MM.1S (cell line): Measurements from ENCODE around the gene C13orf42.

Source experiments
- EZH2 ChIP-seq: fragments of 300-600 bp; sonication (generic); optimal IDR thresholded peaks from 2 replicates; pipeline ENCODE3; 2017; ENCODE audit warnings: low read depth, mild to moderate bottlenecking, antibody characterized with exemption, low read length, mixed read lengths
- EZH2phosphoT487 ChIP-seq: fragments of 300-600 bp; sonication (generic); IDR thresholded peaks from 2 replicates; pipeline ENCODE4 v1.6.1; 2018; ENCODE audit warnings: antibody characterized with exemption, low read length
- TF ChIP-seq, protein P1 (sequence below): fragments of 300-600 bp; sonication (generic); IDR thresholded peaks from 2 replicates; pipeline ENCODE4 v1.5.1; 2016; ENCODE audit warnings: antibody characterized with exemption, low read length, mixed read lengths

DNA sequence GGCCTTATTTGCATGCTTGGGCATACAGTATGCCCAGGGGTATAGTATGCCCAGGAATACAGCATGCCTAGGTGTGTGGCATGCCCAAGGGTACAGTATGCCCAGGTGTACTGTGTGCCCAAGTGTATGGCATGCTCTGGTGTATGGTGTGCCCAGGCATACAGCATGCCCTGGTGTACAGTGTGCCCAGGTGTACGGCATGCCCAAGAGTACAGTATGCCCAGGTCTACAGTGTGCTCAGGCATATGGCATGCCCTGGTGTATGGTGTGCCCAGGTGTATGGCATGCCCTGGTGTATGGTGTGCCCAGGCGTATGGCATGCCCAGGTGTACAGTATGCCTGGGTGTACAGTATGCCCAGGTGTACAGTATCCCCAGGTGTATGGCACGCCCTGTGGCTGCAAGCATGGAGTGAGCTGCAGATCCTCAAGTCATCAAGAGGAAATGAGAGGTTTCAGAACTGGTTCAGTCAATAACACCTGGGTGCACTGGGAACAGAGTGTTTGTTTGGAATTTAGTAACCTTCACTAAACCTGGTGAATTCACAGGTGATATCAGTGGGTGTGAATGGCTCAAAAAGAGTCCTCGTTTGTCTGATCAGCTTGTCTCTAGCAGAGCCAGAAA, 7.8 kb upstream of the C13orf42 start:
- TF ChIP-seq, protein P1, sequence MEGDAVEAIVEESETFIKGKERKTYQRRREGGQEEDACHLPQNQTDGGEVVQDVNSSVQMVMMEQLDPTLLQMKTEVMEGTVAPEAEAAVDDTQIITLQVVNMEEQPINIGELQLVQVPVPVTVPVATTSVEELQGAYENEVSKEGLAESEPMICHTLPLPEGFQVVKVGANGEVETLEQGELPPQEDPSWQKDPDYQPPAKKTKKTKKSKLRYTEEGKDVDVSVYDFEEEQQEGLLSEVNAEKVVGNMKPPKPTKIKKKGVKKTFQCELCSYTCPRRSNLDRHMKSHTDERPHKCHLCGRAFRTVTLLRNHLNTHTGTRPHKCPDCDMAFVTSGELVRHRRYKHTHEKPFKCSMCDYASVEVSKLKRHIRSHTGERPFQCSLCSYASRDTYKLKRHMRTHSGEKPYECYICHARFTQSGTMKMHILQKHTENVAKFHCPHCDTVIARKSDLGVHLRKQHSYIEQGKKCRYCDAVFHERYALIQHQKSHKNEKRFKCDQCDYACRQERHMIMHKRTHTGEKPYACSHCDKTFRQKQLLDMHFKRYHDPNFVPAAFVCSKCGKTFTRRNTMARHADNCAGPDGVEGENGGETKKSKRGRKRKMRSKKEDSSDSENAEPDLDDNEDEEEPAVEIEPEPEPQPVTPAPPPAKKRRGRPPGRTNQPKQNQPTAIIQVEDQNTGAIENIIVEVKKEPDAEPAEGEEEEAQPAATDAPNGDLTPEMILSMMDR: no peak
- TF ChIP-seq EZH2 (no peak), EZH2phosphoT487 (no peak)
